B cell (primary cell): Measurements from ENCODE around the gene CEP164. TPM values are rescaled to one million over a fixed set of nuclear protein-coding genes. Genes with fewer than 3 reads are reported as not detected.

ENCODE experiments used
- ATAC-seq: fragments of 200-7000 bp; cut with Tn5 transposase; one replicate; pipeline ENCODE4 v1.10.0; 2021; ENCODE audit warnings: low read depth, mild to moderate bottlenecking, moderate number of reproducible peaks, moderate library complexity
- CTCF ChIA-PET: fragments of 350-600 bp; sonication (Branson Sonifier 250); formaldehyde crosslinking; loops from one replicate; lab custom pipeline; 2021; ENCODE audit warnings: antibody characterized with exemption, inconsistent platforms; lab: Charles Lee
- POLR2A ChIA-PET: fragments of 350-600 bp; sonication (Branson Sonifier 250); formaldehyde crosslinking; loops from one replicate; lab custom pipeline; 2021; ENCODE audit warnings: antibody characterized with exemption; lab: Charles Lee
- DNase-seq: peaks from one replicate; pipeline ENCODE4 v3.0.0; 2013
- H2AFZ ChIP-seq: 2 replicates; pipeline ENCODE4 v1.6.1; 2012; ENCODE audit warnings: mild to moderate bottlenecking, low read depth, low read length; ENCODE audit not compliant: insufficient read depth, poor library complexity, severe bottlenecking
- H3K27ac ChIP-seq, 2 donors: 1 replicate in 1 of 2; 2 replicates in 1 of 2; pipeline ENCODE4 v1.5.1; 2012 to 2013; ENCODE audit warnings: low read length in 2 of 2, mild to moderate bottlenecking in 2 of 2, moderate library complexity in 1 of 2
- H3K27me3 ChIP-seq, 4 experiments: fragments of 200-600 bp in 1 of 4; sonication (generic) in 1 of 4; replicated peaks in 1 of 4; 1 replicate in 2 of 4; 2 replicates in 2 of 4; pipeline versions ENCODE4 v1.6.1 to v1.7.0; 2013 to 2016; ENCODE audit warnings: low read length in 3 of 4, mild to moderate bottlenecking in 2 of 4, mixed read lengths in 1 of 4, moderate library complexity in 1 of 4; ENCODE audit not compliant: insufficient read depth in 4 of 4, control insufficient read depth in 3 of 4; ENCODE audit errors: control extremely low read depth in 1 of 4
- H3K36me3 ChIP-seq, 2 experiments: replicated peaks in 1 of 2; 1 replicate in 1 of 2; 2 replicates in 1 of 2; pipeline versions ENCODE4 v1.6.1 to v1.7.1; 2013; ENCODE audit warnings: low read length in 1 of 2; ENCODE audit not compliant: insufficient read depth in 2 of 2, control insufficient read depth in 1 of 2; ENCODE audit errors: control extremely low read depth in 1 of 2, extremely low read depth in 1 of 2
- H3K4me1 ChIP-seq, 2 donors: fragments of 200-600 bp in 1 of 2; sonication (generic) in 1 of 2; 1 replicate in 1 of 2; 2 replicates in 1 of 2; pipeline versions ENCODE4 v1.5.1 to v1.6.1; 2013 to 2017; ENCODE audit warnings: low read length in 2 of 2; ENCODE audit not compliant: control insufficient read depth in 2 of 2, insufficient read depth in 2 of 2
- H3K4me2 ChIP-seq: replicated peaks from 2 replicates; pipeline ENCODE3; 2012; ENCODE audit warnings: mild to moderate bottlenecking, low read depth, low read length; ENCODE audit not compliant: poor library complexity, severe bottlenecking
- H3K4me3 ChIP-seq, 5 experiments: fragments of 200-600 bp in 1 of 5; sonication (generic) in 1 of 5; 1 replicate in 3 of 5; 2 replicates in 2 of 5; pipeline versions ENCODE4 v1.5.1 to v1.7.0; 2011 to 2016; ENCODE audit warnings: low read length in 4 of 5, mild to moderate bottlenecking in 4 of 5, low read depth in 2 of 5, control low read depth in 1 of 5, moderate library complexity in 1 of 5; ENCODE audit not compliant: insufficient read depth in 1 of 5; ENCODE audit errors: control extremely low read depth in 1 of 5, extremely low read depth in 1 of 5
- H3K79me2 ChIP-seq: fragments of 200-600 bp; sonication (generic); one replicate; pipeline ENCODE4 v1.6.0; 2016; ENCODE audit warnings: low read length; ENCODE audit not compliant: control insufficient read depth, insufficient read depth
- H3K9ac ChIP-seq: fragments of 200-600 bp; sonication (generic); 2 replicates; pipeline ENCODE4 v1.6.1; 2017; ENCODE audit warnings: mild to moderate bottlenecking, low read length, moderate library complexity
- H3K9me3 ChIP-seq, 3 donors: one replicate each; pipeline versions ENCODE4 v1.6.1 to v1.7.1; 2013; ENCODE audit warnings: low read length in 2 of 3; ENCODE audit not compliant: control insufficient read depth in 2 of 3, insufficient read depth in 1 of 3; ENCODE audit errors: control extremely low read depth in 1 of 3
- H4K20me1 ChIP-seq: 2 replicates; pipeline ENCODE4 v1.6.0; 2012; ENCODE audit warnings: mild to moderate bottlenecking, low read length; ENCODE audit not compliant: insufficient read depth, control insufficient read depth, poor library complexity, severe bottlenecking
- H3K27ac Mint-ChIP-seq: one replicate; pipeline ENCODE4 v1.8.0; 2021; ENCODE audit warnings: mixed read lengths
- H3K27me3 Mint-ChIP-seq: one replicate; pipeline ENCODE4 v1.8.0; 2021; ENCODE audit warnings: mixed read lengths
- H3K4me1 Mint-ChIP-seq: one replicate; pipeline ENCODE4 v1.8.0; 2021; ENCODE audit warnings: mixed read lengths
- H3K4me3 Mint-ChIP-seq: one replicate; pipeline ENCODE4 v1.8.0; 2021; ENCODE audit warnings: mixed read lengths
- H3K9me3 Mint-ChIP-seq: one replicate; pipeline ENCODE4 v1.8.0; 2022; ENCODE audit warnings: mixed read lengths; ENCODE audit not compliant: insufficient read depth
- EZH2 ChIP-seq: IDR thresholded peaks from 2 replicates; pipeline ENCODE4 v1.6.1; 2012; ENCODE audit warnings: borderline replicate concordance, low read depth, mild to moderate bottlenecking, moderate library complexity, low read length; ENCODE audit not compliant: insufficient read depth, poor library complexity, severe bottlenecking
- WGBS: methylation state at CpG from one replicate; pipeline ENCODE4 v1.1.5; 2013; ENCODE audit warnings: missing lambda C conversion rate; ENCODE audit not compliant: insufficient coverage; 5-methylcytosine and 5-hydroxymethylcytosine counted together
- intact Hi-C: fragments of 100-400 bp; cut with micrococcal nuclease; formaldehyde crosslinking; loops from one replicate; pipeline ENCODE4 v1.10.0; 2022
- polyA plus RNA-seq: library from polyadenylated mRNA; depleted of rRNA; stranded (reverse); fragments of >200 nt; gene quantifications from 2 replicates; pipeline ENCODE4 v1.2.3, GENCODE V29; 2012
- total RNA-seq, 2 donors: library from RNA; stranded (reverse); fragments of 120-200 nt in 1 of 2; gene quantifications; 1 replicate in 1 of 2; 2 replicates in 1 of 2; pipeline versions ENCODE4 v1.2.3 to v1.2.4, GENCODE V29; 2013 to 2022
- TF ChIP-seq, protein P1 (sequence below): fragments of 200-600 bp; IDR thresholded peaks from one replicate; pipeline ENCODE4 v1.8.0; 2022; ENCODE audit warnings: antibody characterized with exemption, mild to moderate bottlenecking

The CEP164 gene
- total and polyA plus RNA-seq, 2 donors (not counting 1 experiment from before 2014, with no cell fraction given) = 31.5 to 54.8 TPM

- WGBS = 95% methylated on average over 3 of the region's 5 CpGs
- Histone ChIP-seq H3K9me3 (no peaks in the 10 kb centered on the region), H3K9ac (no peak overlapping the region), H3K79me2 (no peaks in the 10 kb centered on the region), H3K4me1 (no peaks in the 10 kb centered on the region), H4K20me1 (no peaks in the 10 kb centered on the region), H3K4me3 (no peak overlapping the region), H2AFZ (no peak overlapping the region), H3K36me3 (peaks cover 0 to 61% of the 10 kb centered on the region in 2 experiments), H3K27me3 (no peaks in the 10 kb centered on the region), H3K27ac (no peak overlapping the region), H3K4me2 (no peak overlapping the region)
- POLR2A ChIA-PET = no interaction called here
- ATAC-seq = no peak
- DNase-seq = no peak
- H3K4me1 Mint-ChIP-seq = no peaks in the 10 kb centered on the region
- CTCF ChIA-PET = no interaction called here
- intact Hi-C loops = no loop called here
- no peak overlapping the region for H3K4me3 Mint-ChIP-seq
- TF ChIP-seq EZH2 = no peak
- TF ChIP-seq, protein P1, sequence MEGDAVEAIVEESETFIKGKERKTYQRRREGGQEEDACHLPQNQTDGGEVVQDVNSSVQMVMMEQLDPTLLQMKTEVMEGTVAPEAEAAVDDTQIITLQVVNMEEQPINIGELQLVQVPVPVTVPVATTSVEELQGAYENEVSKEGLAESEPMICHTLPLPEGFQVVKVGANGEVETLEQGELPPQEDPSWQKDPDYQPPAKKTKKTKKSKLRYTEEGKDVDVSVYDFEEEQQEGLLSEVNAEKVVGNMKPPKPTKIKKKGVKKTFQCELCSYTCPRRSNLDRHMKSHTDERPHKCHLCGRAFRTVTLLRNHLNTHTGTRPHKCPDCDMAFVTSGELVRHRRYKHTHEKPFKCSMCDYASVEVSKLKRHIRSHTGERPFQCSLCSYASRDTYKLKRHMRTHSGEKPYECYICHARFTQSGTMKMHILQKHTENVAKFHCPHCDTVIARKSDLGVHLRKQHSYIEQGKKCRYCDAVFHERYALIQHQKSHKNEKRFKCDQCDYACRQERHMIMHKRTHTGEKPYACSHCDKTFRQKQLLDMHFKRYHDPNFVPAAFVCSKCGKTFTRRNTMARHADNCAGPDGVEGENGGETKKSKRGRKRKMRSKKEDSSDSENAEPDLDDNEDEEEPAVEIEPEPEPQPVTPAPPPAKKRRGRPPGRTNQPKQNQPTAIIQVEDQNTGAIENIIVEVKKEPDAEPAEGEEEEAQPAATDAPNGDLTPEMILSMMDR = no peak
- H3K27ac Mint-ChIP-seq = no peak overlapping the region
- H3K27me3 Mint-ChIP-seq = no peaks in the 10 kb centered on the region
- no peaks in the 10 kb centered on the region for H3K9me3 Mint-ChIP-seq
Observed at GRCh38 chr11:117375960-117376359, 48.3 kb downstream of the CEP164 start.

- Histone ChIP-seq H4K20me1 (no peaks in the 10 kb centered on the region), H3K4me1 (no peaks in the 10 kb centered on the region), H2AFZ (no peak overlapping the region), H3K9ac (no peak overlapping the region), H3K27me3 (no peaks in the 10 kb centered on the region), H3K9me3 (no peaks in the 10 kb centered on the region), H3K27ac (no peak overlapping the region), H3K79me2 (no peaks in the 10 kb centered on the region), H3K4me2 (no peak overlapping the region), H3K4me3 (no peak overlapping the region), H3K36me3 (peaks cover 0 to 60% of the 10 kb centered on the region in 2 experiments)
- TF ChIP-seq, protein P1 = no peak
- no peak for TF ChIP-seq EZH2
- intact Hi-C loops = no loop called here
- no peak overlapping the region for H3K27ac Mint-ChIP-seq
- no peaks in the 10 kb centered on the region for H3K9me3 Mint-ChIP-seq
- no peaks in the 10 kb centered on the region for H3K4me1 Mint-ChIP-seq
- ChIA-PET POLR2A (no interaction called here), CTCF (no interaction called here)
- no peak overlapping the region for H3K4me3 Mint-ChIP-seq
- no peak for ATAC-seq
- DNase-seq = no peak
- H3K27me3 Mint-ChIP-seq = no peaks in the 10 kb centered on the region
- WGBS = 95% methylated on average over 2 of the region's 2 CpGs
Observed at GRCh38 chr11:117376517-117376916, 48.9 kb downstream of the CEP164 start.
